A673 (cell line): ENCODE data around the gene ARHGEF28. TPM values are rescaled to one million over a fixed set of nuclear protein-coding genes. Genes with fewer than 3 reads are reported as not detected.

ENCODE experiments used
- BruUV-seq: library from RNA; stranded (reverse); fragments of 400-500 nt; replicated peaks from 2 replicates; lab custom pipeline; 2021; lab: Mats Ljungman, UMichigan
- CTCF ChIA-PET: fragments of 300-600 bp; sonication (Branson Sonifier 250); formaldehyde crosslinking; loops from one replicate; lab custom pipeline; 2022; ENCODE audit warnings: antibody characterized with exemption; lab: Charles Lee
- POLR2A ChIA-PET: fragments of 300-600 bp; sonication (Branson Sonifier 250); formaldehyde crosslinking; loops from one replicate; lab custom pipeline; 2022; ENCODE audit warnings: antibody characterized with exemption; ENCODE audit not compliant: low non-redundant PET; lab: Charles Lee
- DNase-seq: peaks from one replicate; pipeline ENCODE4 v3.0.0-alpha.2; 2015; ENCODE audit warnings: low spot score
- H3K27ac ChIP-seq: fragments of 200-600 bp; sonication (generic); 2 replicates; pipeline ENCODE4 v1.5.1; 2016; ENCODE audit warnings: mixed run types, low read depth, mild to moderate bottlenecking, mixed read lengths, antibody characterized with exemption, low read length; ENCODE audit not compliant: poor library complexity, severe bottlenecking
- H3K27me3 ChIP-seq: fragments of 200-600 bp; sonication (generic); replicated peaks from 2 replicates; pipeline ENCODE4 v1.6.1; 2017; ENCODE audit warnings: mixed run types, low read depth, mild to moderate bottlenecking, mixed read lengths, antibody characterized with exemption, low read length; ENCODE audit not compliant: insufficient read depth, poor library complexity
- H3K36me3 ChIP-seq: fragments of 200-600 bp; sonication (generic); 2 replicates; pipeline ENCODE4 v1.6.1; 2016; ENCODE audit warnings: mixed run types, mild to moderate bottlenecking, mixed read lengths, antibody characterized with exemption, low read length; ENCODE audit not compliant: insufficient read depth, poor library complexity, severe bottlenecking
- H3K4me1 ChIP-seq: fragments of 200-600 bp; sonication (generic); 2 replicates; pipeline ENCODE4 v1.6.1; 2017; ENCODE audit warnings: mixed run types, mild to moderate bottlenecking, mixed read lengths, antibody characterized with exemption, low read length; ENCODE audit not compliant: insufficient read depth, poor library complexity, severe bottlenecking
- H3K4me3 ChIP-seq: fragments of 200-600 bp; sonication (generic); 2 replicates; pipeline ENCODE4 v1.5.1; 2016; ENCODE audit warnings: low read depth, mixed run types, mild to moderate bottlenecking, mixed read lengths, low read length; ENCODE audit not compliant: poor library complexity, severe bottlenecking
- H3K9me3 ChIP-seq: fragments of 200-600 bp; sonication (generic); 2 replicates; pipeline ENCODE4 v1.6.1; 2016; ENCODE audit warnings: mixed run types, low read depth, mild to moderate bottlenecking, mixed read lengths, antibody characterized with exemption, low read length; ENCODE audit not compliant: poor library complexity, severe bottlenecking
- CTCF ChIP-seq: fragments of 300-800, 200-600 bp; sonication (generic); conservative IDR thresholded peaks from 2 replicates; pipeline ENCODE4 v1.5.1; 2017; ENCODE audit warnings: low read depth, mild to moderate bottlenecking, antibody characterized with exemption, low read length, moderate library complexity, mixed read lengths
- EZH2 ChIP-seq: fragments of 200-600 bp; sonication (generic); IDR thresholded peaks from 2 replicates; pipeline ENCODE4 v1.6.1; 2017; ENCODE audit warnings: borderline replicate concordance, low read depth, mild to moderate bottlenecking, mixed read lengths, antibody characterized with exemption, low read length; ENCODE audit not compliant: poor library complexity, severe bottlenecking
- intact Hi-C: fragments of 100-400 bp; cut with micrococcal nuclease; formaldehyde crosslinking; loops from one replicate; pipeline ENCODE4 v1.10.0; 2022; ENCODE audit not compliant: unreplicated experiment
- total RNA-seq: library from RNA; stranded (reverse); gene quantifications from 2 replicates; pipeline ENCODE4 v1.2.3, GENCODE V29; 2021

Gene ARHGEF28
- total RNA-seq, 1 experiment from 2014 or later = 3.4 TPM

- TF ChIP-seq CTCF = peak; percentile 52
- no peak for TF ChIP-seq EZH2
- peaks cover 35% of the 10 kb centered on the region for H3K27me3 ChIP-seq
- no peak overlapping the region for H3K4me3 ChIP-seq
- H3K9me3 ChIP-seq = no peaks in the 10 kb centered on the region
- ChIA-PET CTCF (no interaction called here), POLR2A (no interaction called here)
- DNase-seq = peak; percentile 40
- no peaks in the 10 kb centered on the region for H3K36me3 ChIP-seq
- no peaks in the 10 kb centered on the region for H3K4me1 ChIP-seq
- no TSS peak for BruUV-seq
- intact Hi-C loops = no loop called here
- H3K27ac ChIP-seq = no peak overlapping the region
Observed at GRCh38 chr5:73945505-73945904, 319.5 kb downstream of the ARHGEF28 start.

- no TSS peak for BruUV-seq
- intact Hi-C loops = no loop called here
- CTCF ChIA-PET = no interaction called here
- no peak for DNase-seq
- Histone ChIP-seq H3K27ac (no peak overlapping the region), H3K4me1 (no peaks in the 10 kb centered on the region), H3K4me3 (no peak overlapping the region), H3K36me3 (no peaks in the 10 kb centered on the region), H3K27me3 (peaks cover 29% of the 10 kb centered on the region), H3K9me3 (no peaks in the 10 kb centered on the region)
- POLR2A ChIA-PET = no interaction called here
- TF ChIP-seq EZH2 = no peak
- no peak for TF ChIP-seq CTCF
Observed at GRCh38 chr5:73946278-73946677, 320.3 kb downstream of the ARHGEF28 start.

GRCh38 chr5:73946919-73947602 is 321.1 kb downstream of the ARHGEF28 start:
- Histone ChIP-seq H3K4me1 (no peaks in the 10 kb centered on the region), H3K9me3 (no peaks in the 10 kb centered on the region), H3K4me3 (no peak overlapping the region), H3K27ac (no peak overlapping the region), H3K36me3 (no peaks in the 10 kb centered on the region), H3K27me3 (peaks cover 31% of the 10 kb centered on the region)
- CTCF ChIA-PET = interaction anchor here (0.6 kb wide), 1 partner anchor 8 kb away, joined by 3 read pairs; no protein-coding TSS in a partner anchor
- no TSS peak for BruUV-seq
- POLR2A ChIA-PET = no interaction called here
- no peak for DNase-seq
- intact Hi-C loops = no loop called here
- TF ChIP-seq EZH2 (no peak), CTCF (no peak)
